ENCODE data around the gene POMP.

Gene POMP

DNA sequence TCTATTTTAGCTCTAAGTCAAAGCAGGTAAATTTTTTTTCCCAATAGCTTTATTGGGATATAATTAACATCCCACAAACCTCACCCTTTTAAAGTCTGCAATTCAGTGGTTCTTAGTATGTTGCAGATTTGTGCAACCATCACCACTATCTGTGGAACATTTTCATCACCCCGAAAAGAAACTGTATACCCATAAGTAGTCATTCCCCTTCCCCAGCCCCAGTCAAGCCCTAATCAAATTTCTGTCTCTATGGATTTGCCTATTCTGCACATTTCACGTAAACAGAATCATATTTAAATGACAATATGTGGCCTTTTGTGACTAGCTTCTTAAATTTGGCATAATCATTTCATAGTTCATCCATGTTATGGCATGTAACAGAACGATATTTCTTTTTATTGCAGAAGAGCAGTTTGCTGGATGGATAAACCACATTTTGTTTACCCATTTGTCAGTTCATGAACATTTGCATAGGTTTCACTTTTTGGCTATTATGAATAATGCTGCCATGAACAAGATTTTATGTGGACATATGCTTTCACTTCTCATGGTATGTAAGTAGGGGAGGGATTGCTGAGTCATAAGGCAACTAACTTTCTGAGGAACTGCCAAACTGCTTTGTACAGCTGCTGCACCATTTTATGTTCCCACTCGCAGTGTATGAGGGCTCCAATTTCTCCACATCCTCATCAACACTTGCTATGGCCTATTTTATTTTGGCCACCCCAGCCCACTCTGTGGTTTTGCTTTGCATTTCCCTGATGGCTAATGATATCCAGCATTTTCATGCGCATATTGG lies 48.9 kb downstream of the POMP start:
- TF ChIP-seq EP300 (IDR thresholded peaks at IDR 0.05; ENCODE audit: borderline replicate concordance) (no peak), RAD21 (IDR thresholded peaks at IDR 0.05; ENCODE audit: low read depth) (no peak), MAX (IDR thresholded peaks at IDR 0.05) (no peak), FOXM1 (IDR thresholded peaks at IDR 0.05; ENCODE audit: borderline replicate concordance, low read depth) (no peak), YY1 (IDR thresholded peaks at IDR 0.05; ENCODE audit: low read depth) (no peak), EGR1 (IDR thresholded peaks at IDR 0.05) (no peak)

DNA sequence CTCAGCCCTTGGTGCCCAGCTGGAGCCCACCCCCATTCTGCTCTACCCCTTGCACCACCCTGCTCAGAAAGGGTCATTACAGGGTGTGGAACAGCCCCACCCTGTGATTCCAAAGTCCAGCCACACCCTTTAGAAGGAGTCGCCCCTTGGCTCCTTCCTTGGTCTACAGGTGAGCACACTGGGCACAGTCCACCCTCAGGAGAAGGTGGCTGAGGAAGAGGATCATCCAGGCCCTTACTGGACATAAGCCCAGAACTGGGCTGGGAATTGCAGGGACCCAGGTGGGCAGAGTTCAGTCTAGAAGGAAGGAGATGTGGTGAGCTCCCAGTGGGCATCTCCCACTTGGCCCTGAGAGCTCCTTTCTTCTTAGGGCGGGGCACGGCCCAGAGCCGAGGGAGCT lies 51.2 kb downstream of the POMP start:
- TF ChIP-seq TAF1 (IDR thresholded peaks at IDR 0.05; ENCODE audit: low read depth) (no peak), EGR1 (IDR thresholded peaks at IDR 0.05) (no peak), YY1 (IDR thresholded peaks at IDR 0.05; ENCODE audit: low read depth) (no peak)

DNA sequence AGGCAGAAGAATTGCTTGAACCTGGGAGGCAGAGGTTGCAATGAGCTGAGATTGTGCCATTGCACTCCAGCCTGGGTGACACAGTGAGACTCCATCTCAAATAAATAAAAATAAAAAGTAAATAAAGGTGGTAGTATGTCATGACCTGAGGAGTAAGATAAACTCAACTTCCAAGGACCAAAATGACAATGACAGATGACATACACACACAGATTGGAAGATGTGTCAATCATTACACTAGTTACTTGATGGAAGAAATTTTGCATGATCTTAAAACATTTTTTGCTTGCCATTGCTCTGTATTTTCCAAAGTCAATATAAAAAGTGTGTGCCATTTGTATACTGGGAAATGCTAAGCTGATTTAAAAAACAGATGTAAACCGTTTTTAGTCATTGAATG lies 55.7 kb downstream of the POMP start:
- TF ChIP-seq REST (IDR thresholded peaks at IDR 0.05; ENCODE audit: low read depth) (no peak), FOXM1 (IDR thresholded peaks at IDR 0.05; ENCODE audit: borderline replicate concordance, low read depth) (no peak), NFIC (IDR thresholded peaks at IDR 0.05) (no peak), USF1 (IDR thresholded peaks at IDR 0.05) (no peak), MAX (IDR thresholded peaks at IDR 0.05) (no peak), TEAD4 (IDR thresholded peaks at IDR 0.05) (no peak), TCF12 (IDR thresholded peaks at IDR 0.05; ENCODE audit: low read depth) (no peak), EGR1 (IDR thresholded peaks at IDR 0.05) (no peak), EP300 (IDR thresholded peaks at IDR 0.05; ENCODE audit: borderline replicate concordance) (no peak), CEBPB (IDR thresholded peaks at IDR 0.05) (no peak), ZBTB7A (IDR thresholded peaks at IDR 0.05; ENCODE audit: low read depth) (no peak), TAF1 (IDR thresholded peaks at IDR 0.05; ENCODE audit: low read depth) (no peak), YY1 (IDR thresholded peaks at IDR 0.05; ENCODE audit: low read depth) (no peak), RAD21 (IDR thresholded peaks at IDR 0.05; ENCODE audit: low read depth) (no peak), CREB1 (IDR thresholded peaks at IDR 0.05; ENCODE audit: low read depth) (no peak)

DNA sequence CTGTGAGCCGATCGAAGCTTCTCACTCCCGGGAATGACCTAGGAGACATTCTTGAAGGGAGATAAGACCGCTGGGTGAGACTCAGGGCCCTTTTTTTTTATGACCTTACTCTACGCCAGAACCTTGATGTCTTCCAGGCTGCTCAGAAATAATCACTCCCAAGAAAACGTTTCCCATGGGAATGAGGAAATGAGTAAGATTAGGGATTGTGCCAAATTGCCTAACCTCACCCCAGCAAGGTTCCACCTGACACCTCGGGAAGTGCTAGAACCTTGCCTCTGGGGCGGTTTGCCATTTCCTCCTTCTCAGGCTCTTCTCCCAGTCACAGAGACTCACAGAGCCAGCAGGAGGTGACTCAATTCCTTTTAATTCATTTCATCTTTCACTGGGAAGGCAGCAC lies 57.6 kb downstream of the POMP start:
- no peak for TF ChIP-seq TCF12 (IDR thresholded peaks at IDR 0.05; ENCODE audit: low read depth)
- TF ChIP-seq TEAD4 (IDR thresholded peaks at IDR 0.05): no peak
- no peak for TF ChIP-seq MAX (IDR thresholded peaks at IDR 0.05)
- TF ChIP-seq EP300 (IDR thresholded peaks at IDR 0.05; ENCODE audit: borderline replicate concordance): no peak
- no peak for TF ChIP-seq CREB1 (IDR thresholded peaks at IDR 0.05; ENCODE audit: low read depth)
- TF ChIP-seq USF1 (IDR thresholded peaks at IDR 0.05): no peak
- TF ChIP-seq EGR1 (IDR thresholded peaks at IDR 0.05): no peak
- TF ChIP-seq CEBPB (IDR thresholded peaks at IDR 0.05): no peak
- no peak for TF ChIP-seq FOXM1 (IDR thresholded peaks at IDR 0.05; ENCODE audit: borderline replicate concordance, low read depth)

DNA sequence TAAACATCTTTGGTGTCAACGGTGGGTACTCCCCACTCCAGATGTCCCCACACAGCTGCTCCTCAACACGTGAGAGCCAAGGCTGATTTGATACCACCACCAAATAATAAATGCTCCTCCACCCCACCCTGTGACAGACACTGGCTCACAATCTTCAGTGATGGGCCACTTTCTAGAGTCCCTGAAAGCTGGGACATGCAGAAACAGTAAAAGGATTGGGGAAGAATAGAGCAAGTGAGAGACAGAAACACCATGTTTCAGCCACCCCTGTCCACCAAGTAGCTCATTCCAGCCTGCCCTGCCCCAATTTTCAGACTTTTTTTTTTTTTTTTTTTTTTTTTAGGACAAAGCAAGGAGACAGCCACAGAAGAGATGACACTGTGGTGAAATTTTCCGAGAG lies 58.2 kb downstream of the POMP start:
- TF ChIP-seq NFIC (IDR thresholded peaks at IDR 0.05): no peak

GRCh38 chr13:28718196-28718542 lies 59.2 kb downstream of the POMP start:
- TF ChIP-seq TAF1 (IDR thresholded peaks at IDR 0.05; ENCODE audit: low read depth) (no peak), MAX (IDR thresholded peaks at IDR 0.05) (no peak), EGR1 (IDR thresholded peaks at IDR 0.05) (no peak), NFIC (IDR thresholded peaks at IDR 0.05) (no peak), EP300 (IDR thresholded peaks at IDR 0.05; ENCODE audit: borderline replicate concordance) (no peak), FOXM1 (IDR thresholded peaks at IDR 0.05; ENCODE audit: borderline replicate concordance, low read depth) (no peak), REST (IDR thresholded peaks at IDR 0.05; ENCODE audit: low read depth) (no peak), ZBTB7A (IDR thresholded peaks at IDR 0.05; ENCODE audit: low read depth) (no peak), USF1 (IDR thresholded peaks at IDR 0.05) (no peak), CREB1 (IDR thresholded peaks at IDR 0.05; ENCODE audit: low read depth) (no peak), YY1 (IDR thresholded peaks at IDR 0.05; ENCODE audit: low read depth) (no peak), TEAD4 (IDR thresholded peaks at IDR 0.05) (no peak), TCF12 (IDR thresholded peaks at IDR 0.05; ENCODE audit: low read depth) (no peak), RAD21 (IDR thresholded peaks at IDR 0.05; ENCODE audit: low read depth) (no peak), CEBPB (IDR thresholded peaks at IDR 0.05) (no peak)

Data from Ishikawa (cell line).